IPS-18a (cell line): Measurements from ENCODE around the gene CFAP298.

Source experiments
- H3K27ac ChIP-seq: one replicate; pipeline ENCODE4 v1.5.1; 2013; ENCODE audit warnings: low read length
- H3K27me3 ChIP-seq: one replicate; pipeline ENCODE4 v1.6.1; 2013; ENCODE audit warnings: mild to moderate bottlenecking, low read length; ENCODE audit not compliant: control insufficient read depth, insufficient read depth
- H3K36me3 ChIP-seq: one replicate; pipeline ENCODE4 v1.6.1; 2013; ENCODE audit warnings: low read depth, low read length; ENCODE audit not compliant: control insufficient read depth
- H3K4me1 ChIP-seq: one replicate; pipeline ENCODE4 v1.6.1; 2013; ENCODE audit warnings: low read depth, low read length; ENCODE audit not compliant: control insufficient read depth
- H3K4me3 ChIP-seq: one replicate; pipeline ENCODE4 v1.5.1; 2013; ENCODE audit warnings: low read length
- H3K9ac ChIP-seq: one replicate; pipeline ENCODE4 v1.6.1; 2013; ENCODE audit warnings: mild to moderate bottlenecking, low read length, moderate library complexity
- H3K9me3 ChIP-seq: one replicate; pipeline ENCODE4 v1.6.1; 2013; ENCODE audit warnings: low read depth, low read length; ENCODE audit not compliant: control insufficient read depth

The CFAP298 gene

GRCh38 chr21:32595431-32595830 is 16.7 kb downstream of the CFAP298 start:
- peaks cover 24% of the 10 kb centered on the region for H3K36me3 ChIP-seq
- H3K4me3 ChIP-seq = no peak overlapping the region
- H3K4me1 ChIP-seq = peaks cover 10% of the 10 kb centered on the region
- no peak overlapping the region for H3K9ac ChIP-seq
- H3K27ac ChIP-seq = no peak overlapping the region
- no peaks in the 10 kb centered on the region for H3K27me3 ChIP-seq
- no peaks in the 10 kb centered on the region for H3K9me3 ChIP-seq

- H3K27me3 ChIP-seq = no peaks in the 10 kb centered on the region
- H3K4me1 ChIP-seq = no peaks in the 10 kb centered on the region
- peaks cover 7% of the 10 kb centered on the region for H3K36me3 ChIP-seq
- H3K27ac ChIP-seq = no peak overlapping the region
- H3K9me3 ChIP-seq = no peaks in the 10 kb centered on the region
- no peak overlapping the region for H3K4me3 ChIP-seq
- H3K9ac ChIP-seq = no peak overlapping the region
These were observed 18.5 kb downstream of the CFAP298 start for GRCh38 chr21:32593690-32594089.

GRCh38 chr21:32592929-32593502 is 19.2 kb downstream of the CFAP298 start:
- no peak overlapping the region for H3K9ac ChIP-seq
- H3K27ac ChIP-seq = no peak overlapping the region

GRCh38 chr21:32590130-32590529 is 22.0 kb downstream of the CFAP298 start:
- Histone ChIP-seq H3K4me1 (no peaks in the 10 kb centered on the region), H3K9ac (no peak overlapping the region), H3K4me3 (no peak overlapping the region), H3K36me3 (no peaks in the 10 kb centered on the region), H3K27ac (no peak overlapping the region), H3K9me3 (no peaks in the 10 kb centered on the region), H3K27me3 (no peaks in the 10 kb centered on the region)

More at GRCh38 chr21:32592929-32593502, 19.2 kb downstream of the CFAP298 start:
- Histone ChIP-seq H3K4me3 (no peak overlapping the region), H3K27me3 (no peaks in the 10 kb centered on the region), H3K4me1 (no peaks in the 10 kb centered on the region), H3K9me3 (no peaks in the 10 kb centered on the region), H3K36me3 (peaks cover 3% of the 10 kb centered on the region)

- no peak overlapping the region for H3K4me3 ChIP-seq
- H3K27ac ChIP-seq = no peak overlapping the region
- H3K4me1 ChIP-seq = no peaks in the 10 kb centered on the region
- no peaks in the 10 kb centered on the region for H3K36me3 ChIP-seq
- H3K9ac ChIP-seq = no peak overlapping the region
- no peaks in the 10 kb centered on the region for H3K9me3 ChIP-seq
- H3K27me3 ChIP-seq = no peaks in the 10 kb centered on the region
These were observed 24.5 kb downstream of the CFAP298 start for GRCh38 chr21:32587651-32588050.

- no peak overlapping the region for H3K27ac ChIP-seq
- H3K4me1 ChIP-seq = no peaks in the 10 kb centered on the region
- no peak overlapping the region for H3K4me3 ChIP-seq
- no peaks in the 10 kb centered on the region for H3K27me3 ChIP-seq
- no peaks in the 10 kb centered on the region for H3K36me3 ChIP-seq
- H3K9me3 ChIP-seq = no peaks in the 10 kb centered on the region
- H3K9ac ChIP-seq = no peak overlapping the region
These were observed 25.1 kb downstream of the CFAP298 start for GRCh38 chr21:32587120-32587519.

- no peaks in the 10 kb centered on the region for H3K27me3 ChIP-seq
- H3K9ac ChIP-seq = no peak overlapping the region
- H3K9me3 ChIP-seq = no peaks in the 10 kb centered on the region
- no peak overlapping the region for H3K27ac ChIP-seq
- no peaks in the 10 kb centered on the region for H3K36me3 ChIP-seq
- no peaks in the 10 kb centered on the region for H3K4me1 ChIP-seq
- no peak overlapping the region for H3K4me3 ChIP-seq
These were observed 26.2 kb downstream of the CFAP298 start for GRCh38 chr21:32585970-32586369.

GRCh38 chr21:32585042-32585710 is 27.0 kb downstream of the CFAP298 start, which contains the start of gene TCP10L:
Gene TCP10L, minus strand, starts transcription at chr21:32585523. Its CDS starts 1,219 bp downstream, at chr21:32584304.
- Histone ChIP-seq H3K9ac (no peak within 1 kb of the TSS), H3K9me3 (no peaks in the 10 kb centered on the region), H3K36me3 (no peaks in the 10 kb centered on the region), H3K4me3 (no peak within 1 kb of the TSS), H3K27ac (no peak within 1 kb of the TSS), H3K4me1 (no peaks in the 10 kb centered on the region), H3K27me3 (no peaks in the 10 kb centered on the region)

- H3K9ac ChIP-seq = no peak overlapping the region
- H3K4me1 ChIP-seq = no peaks in the 10 kb centered on the region
- no peak overlapping the region for H3K27ac ChIP-seq
- no peaks in the 10 kb centered on the region for H3K27me3 ChIP-seq
- H3K4me3 ChIP-seq = no peak overlapping the region
- H3K36me3 ChIP-seq = no peaks in the 10 kb centered on the region
- no peaks in the 10 kb centered on the region for H3K9me3 ChIP-seq
These were observed 27.7 kb downstream of the CFAP298 start for GRCh38 chr21:32584472-32584871.

GRCh38 chr21:32581732-32582131 is 30.4 kb downstream of the CFAP298 start:
- H3K9me3 ChIP-seq = no peaks in the 10 kb centered on the region
- no peaks in the 10 kb centered on the region for H3K4me1 ChIP-seq
- H3K9ac ChIP-seq = no peak overlapping the region
- no peaks in the 10 kb centered on the region for H3K27me3 ChIP-seq
- H3K27ac ChIP-seq = no peak overlapping the region
- H3K36me3 ChIP-seq = no peaks in the 10 kb centered on the region
- no peak overlapping the region for H3K4me3 ChIP-seq

GRCh38 chr21:32580949-32581348 is 31.2 kb downstream of the CFAP298 start:
- no peaks in the 10 kb centered on the region for H3K27me3 ChIP-seq
- H3K27ac ChIP-seq = no peak overlapping the region
- no peaks in the 10 kb centered on the region for H3K9me3 ChIP-seq
- H3K36me3 ChIP-seq = no peaks in the 10 kb centered on the region
- H3K4me1 ChIP-seq = no peaks in the 10 kb centered on the region
- no peak overlapping the region for H3K4me3 ChIP-seq
- H3K9ac ChIP-seq = no peak overlapping the region

- Histone ChIP-seq H3K9me3 (no peaks in the 10 kb centered on the region), H3K27ac (no peak overlapping the region), H3K9ac (no peak overlapping the region), H3K36me3 (no peaks in the 10 kb centered on the region), H3K4me3 (no peak overlapping the region), H3K27me3 (no peaks in the 10 kb centered on the region), H3K4me1 (no peaks in the 10 kb centered on the region)
These were observed 34.0 kb downstream of the CFAP298 start for GRCh38 chr21:32578107-32578691.
